Kidney glomerular epithelial cell (primary cell): ENCODE results near the gene AHRR.

Experiments used
- DNase-seq: peaks from one replicate; lab custom pipeline; 2025; lab: John Stamatoyannopoulos, UW

Gene AHRR

DNA sequence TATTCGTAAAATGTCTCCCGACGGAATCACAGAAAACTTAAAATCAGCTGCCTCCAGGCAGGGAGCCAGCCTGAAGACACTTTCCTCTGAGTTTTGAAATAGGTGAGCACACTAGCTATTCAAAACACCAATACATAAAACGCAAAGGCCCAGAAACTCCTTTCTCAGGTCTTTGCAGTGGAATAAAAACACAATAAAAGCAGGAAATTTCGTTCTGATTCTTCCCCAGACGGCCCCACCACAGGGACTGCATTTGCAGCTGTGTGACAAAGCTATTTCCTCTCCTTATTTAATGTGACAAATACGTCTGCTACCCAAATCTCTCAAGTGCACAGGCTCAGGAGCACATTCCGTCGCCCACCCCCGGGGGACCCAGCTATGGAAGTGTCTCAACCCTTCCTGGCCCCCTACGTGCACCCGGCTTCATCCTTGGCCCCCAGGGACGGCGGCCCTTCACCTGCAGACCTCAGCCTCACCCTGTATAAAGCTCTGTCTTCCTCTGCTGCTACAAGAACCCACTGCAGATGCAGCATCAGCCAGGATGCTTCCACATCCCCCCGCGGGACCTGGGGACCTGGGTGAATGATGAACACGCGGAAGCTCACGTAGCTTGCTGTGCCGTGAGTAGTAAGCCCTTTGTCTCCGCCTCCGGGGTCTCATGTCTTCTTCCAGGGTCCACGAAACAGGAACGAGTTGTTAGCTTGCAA, 24.9 kb downstream of the AHRR start:
- no peak for DNase-seq

DNA sequence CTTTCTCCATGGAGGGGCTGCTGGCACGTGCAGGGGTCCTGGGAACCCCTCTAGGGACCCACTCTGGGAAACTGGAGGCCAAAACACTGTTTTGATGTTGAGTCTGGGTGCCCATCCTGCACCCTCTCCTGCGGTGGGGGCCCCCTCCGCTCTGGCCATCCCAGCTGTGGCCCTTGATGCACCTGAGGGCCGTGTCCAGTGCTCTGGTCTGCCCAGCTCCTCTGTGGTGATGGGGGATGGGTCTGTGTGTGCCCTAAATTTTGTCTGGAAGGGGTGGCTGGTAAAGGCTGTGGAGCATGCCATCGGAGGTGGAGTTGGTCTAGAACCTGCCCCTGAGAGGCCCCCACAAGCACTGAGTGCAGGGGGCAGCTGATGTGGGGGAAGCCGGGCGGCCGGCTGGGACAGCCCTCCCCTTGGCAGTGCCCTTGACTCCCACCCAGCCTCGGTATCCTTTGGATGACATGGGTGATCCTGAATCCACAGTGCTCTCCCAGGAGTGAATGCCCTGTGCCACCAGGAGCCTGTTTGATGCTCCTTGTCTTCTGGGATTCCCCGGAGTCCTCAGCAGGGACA, 26.3 kb downstream of the AHRR start:
- DNase-seq: no peak

DNA sequence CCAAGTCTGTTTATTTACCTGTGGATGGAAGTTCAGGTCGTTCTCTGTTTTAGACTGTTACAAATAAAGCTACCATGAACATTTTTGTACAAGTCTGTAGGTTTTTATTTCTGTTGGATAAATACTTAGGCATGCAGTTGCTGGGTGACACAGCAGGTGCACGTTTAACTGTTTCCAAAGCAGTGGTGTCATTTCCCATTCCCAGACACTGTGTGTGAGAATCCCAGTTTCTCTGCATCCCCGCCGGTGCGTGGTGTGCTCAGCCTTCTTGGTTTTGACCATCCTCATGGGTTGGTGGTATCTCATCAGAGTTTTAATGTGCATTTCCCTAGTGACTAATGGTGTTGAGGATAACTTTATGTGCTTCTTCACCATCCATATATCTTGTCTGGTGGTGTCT, 27.2 kb downstream of the AHRR start:
- DNase-seq: no peak

DNA sequence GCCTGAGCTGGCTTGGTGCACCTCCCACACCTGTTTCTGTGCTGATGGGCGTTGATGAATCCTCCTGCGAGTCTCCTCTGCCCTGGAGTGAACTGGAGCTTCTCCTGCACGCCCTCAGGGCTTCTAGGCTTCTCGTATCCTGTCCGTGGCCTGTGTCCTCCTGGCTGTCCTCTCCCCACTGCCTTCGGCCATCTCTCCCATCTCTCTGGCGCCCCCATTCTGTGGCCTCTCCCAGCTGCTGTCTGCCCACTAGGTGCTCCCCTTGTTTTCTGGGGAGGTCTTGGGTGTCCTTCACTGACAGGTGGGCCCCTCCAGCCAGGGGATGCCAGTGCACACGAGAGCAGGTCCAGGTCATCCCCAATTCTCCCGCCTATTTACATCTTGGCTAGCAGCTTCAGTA, 28.8 kb downstream of the AHRR start:
- no peak for DNase-seq

DNA sequence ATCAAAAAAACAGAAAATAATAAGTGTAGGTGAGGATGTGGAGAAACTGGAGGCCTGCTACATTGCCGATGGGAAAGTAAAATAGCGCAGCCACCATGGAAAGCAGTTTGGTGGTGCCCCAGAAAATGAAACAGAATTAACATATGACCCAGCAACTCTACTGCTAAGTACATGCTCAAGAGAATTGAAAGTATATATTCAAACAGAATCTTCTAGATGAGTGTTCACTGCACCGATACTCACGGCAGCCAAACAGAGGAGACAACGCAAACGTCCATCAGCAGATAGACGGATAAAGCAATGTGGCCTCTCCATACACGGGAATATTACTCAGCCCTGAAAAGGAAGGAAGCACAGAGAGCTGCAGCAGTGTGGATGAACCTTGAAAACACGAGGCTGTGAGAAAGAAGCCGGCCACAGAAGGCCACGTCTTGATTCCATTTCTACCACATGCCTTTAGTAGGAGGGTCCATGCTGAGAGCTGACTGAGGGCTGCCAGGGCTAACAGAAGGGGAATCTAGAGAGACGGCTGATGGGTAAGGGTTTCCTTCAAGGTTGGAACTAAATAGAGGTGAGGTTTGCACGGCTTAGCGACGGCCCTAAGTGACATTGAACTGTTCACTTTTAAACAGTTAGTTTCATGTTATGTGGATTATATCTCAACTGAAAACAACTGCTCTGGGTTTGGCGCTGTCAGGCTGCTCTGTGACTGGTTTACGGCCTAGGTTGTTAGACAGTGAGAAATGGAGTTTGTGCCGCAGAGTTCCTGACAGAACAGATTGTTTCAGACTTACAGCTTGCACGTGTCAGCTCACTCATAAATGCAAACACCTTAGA, 29.8 kb downstream of the AHRR start:
- DNase-seq: no peak

DNA sequence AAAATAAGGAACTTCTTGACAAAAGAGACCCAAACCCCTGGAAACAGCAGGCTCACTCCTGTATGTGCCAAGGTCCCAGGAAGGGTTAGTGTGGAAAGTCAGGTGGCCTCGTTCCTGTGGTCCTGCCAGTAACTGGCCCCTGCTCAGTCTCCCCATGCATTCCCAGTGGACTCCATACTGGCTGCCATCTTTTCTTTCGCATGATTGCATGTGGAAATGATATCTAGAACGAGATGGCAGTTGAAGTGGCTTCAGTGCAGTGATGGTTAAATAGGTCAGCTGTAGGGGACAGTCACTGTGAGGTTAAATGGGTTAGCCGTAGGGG, 30.4 kb downstream of the AHRR start:
- DNase-seq: no peak

DNA sequence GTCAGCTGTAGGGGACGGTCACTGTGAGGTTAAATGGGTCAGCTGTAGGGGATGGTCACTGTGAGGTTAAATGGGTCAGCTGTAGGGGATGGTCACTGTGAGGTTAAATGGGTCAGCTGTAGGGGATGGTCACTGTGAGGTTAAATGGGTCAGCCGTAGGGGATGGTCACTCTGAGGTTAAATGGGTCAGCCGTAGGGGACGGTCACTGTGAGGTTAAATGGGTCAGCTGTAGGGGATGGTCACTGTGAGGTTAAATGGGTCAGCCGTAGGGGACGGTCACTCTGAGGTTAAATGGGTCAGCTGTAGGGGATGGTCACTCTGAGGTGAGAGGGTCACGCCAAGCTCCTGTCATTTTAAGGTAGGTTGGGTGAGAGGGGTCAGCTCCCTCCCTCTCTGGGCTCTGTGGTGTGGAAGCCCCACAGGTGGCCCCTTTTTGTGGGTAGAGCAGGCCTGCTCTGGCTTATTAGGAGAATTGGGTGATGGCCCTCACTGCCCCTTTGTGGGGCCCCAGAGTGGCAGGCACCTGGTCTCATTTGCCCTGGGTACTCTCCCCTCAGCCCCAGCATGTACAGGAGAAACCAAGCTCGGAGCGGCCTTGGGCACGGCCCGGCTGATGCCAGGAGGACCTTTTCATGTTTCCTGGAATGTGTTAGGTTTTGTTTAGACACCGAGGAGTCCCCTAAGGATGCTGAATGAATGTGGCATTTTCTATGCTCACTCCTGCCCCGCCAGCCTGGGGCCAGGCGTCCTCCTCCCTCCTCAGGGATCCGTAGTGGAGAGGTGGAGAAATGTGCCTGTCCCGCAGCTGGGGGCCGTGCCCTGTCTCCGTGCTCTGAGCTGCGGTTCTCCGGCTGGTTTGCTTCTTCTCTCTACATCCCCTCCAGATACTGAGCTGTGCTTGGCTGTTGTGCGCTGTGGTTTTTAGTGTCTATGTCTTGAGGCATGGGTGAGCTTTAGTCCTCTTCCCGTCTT, 31.4 kb downstream of the AHRR start:
- no peak for DNase-seq

DNA sequence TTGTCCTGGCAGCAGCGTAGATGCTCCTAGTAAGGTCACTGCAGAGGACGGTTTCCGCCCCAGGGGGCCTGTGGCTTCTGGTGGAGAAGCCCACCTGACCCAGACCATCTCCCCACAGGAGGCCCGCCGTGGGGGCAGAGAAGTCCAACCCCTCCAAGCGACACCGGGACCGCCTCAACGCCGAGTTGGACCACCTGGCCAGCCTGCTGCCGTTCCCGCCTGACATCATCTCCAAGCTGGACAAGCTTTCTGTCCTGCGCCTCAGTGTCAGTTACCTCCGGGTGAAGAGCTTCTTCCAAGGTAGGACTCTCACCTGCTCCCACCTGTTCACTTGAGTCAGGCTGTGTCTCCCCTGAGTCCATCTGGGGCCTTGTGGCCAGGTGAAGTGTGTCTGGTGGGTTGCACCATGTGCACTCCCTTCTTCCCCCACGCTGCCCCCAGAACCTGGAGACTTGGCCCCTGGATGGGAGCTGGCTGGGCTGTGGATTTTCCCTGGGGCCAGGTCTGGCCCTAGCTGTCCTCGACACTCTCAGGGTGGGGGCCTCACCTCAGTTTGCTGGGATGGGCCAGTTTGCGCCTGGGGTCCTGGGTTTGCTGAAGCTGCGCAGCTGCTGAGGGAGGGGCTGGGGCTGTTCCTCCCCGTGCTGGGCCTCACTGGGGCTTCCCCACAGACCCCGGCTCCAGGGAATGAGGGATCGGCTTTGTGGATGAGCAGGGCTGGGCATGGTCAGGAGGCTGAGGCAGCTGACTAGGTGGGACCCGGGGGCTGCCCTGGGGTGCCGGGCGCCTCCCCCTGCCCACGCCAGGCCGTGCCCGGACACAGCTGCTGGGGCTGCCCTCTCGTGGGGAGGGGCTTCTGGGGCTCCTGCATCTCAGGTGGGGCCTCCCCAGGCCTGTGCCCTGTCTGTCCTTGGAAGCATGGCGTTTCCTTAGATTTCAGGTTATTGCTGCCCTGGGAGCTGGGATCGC, 32.4 kb downstream of the AHRR start:
- no peak for DNase-seq

DNA sequence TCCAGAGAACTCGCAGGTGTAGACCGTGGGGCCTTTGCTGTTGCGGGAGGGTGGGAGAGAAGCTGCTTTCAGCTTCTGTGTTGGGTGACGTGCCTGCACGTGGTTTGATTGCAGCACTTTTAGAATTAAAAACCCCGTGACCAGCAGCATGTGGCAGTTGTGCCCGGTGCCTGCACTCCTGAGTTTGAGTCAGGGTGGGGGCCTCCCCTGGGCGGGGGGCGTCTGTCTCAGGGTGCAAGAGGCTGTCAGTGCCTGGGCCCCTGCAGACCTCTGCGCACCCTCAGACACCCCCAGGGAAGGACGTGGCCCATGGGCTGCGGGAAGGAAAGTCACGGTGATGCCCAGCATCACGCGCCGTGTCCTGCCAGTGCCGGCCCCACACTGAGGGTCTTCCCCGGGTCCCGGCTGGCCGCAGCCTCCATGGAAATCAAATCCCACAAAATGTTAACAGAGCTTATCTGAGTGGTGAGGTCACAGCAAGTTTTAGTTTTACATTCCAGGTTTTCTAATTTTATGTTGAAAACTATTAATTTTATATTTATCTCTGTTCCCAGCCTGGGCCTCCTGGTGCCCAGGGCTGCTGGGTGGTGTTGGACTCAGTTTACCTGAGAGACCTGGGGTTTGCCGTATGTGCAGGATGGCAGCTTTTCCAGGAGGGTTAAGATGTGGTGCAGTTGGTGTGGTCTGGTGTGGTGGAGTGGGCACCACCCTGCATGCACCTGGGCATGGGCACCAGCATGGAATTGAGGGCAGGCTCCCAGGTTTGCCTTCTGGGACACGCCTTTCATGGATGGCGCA, 33.3 kb downstream of the AHRR start:
- no peak for DNase-seq

DNA sequence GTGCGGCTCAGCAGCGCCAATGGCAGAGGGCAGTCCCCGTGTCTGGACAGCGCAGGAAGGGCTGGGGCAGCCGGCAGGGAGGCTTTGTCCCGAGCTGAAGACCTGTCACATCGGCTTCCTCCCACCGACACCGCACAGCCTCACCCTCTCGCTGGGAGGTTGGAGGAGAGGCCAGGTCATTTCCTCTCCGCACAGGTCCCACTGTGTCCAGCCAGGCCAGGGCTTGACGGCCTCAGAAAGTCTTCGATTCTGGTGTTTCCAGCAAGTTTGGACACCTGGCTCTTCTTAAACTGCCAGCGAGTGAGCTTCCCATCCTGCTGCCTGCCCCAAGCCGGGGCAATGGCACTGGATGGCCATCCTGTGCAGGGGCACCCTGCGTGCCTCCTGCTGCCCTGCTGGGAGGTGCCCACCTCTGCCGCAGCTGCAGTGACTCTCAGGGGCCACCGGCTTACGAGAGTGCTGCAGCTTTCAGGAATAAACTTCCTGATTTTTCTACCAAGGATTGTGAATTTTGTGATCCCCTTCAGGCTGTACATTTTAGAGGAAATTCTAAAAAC, 33.9 kb downstream of the AHRR start:
- no peak for DNase-seq

DNA sequence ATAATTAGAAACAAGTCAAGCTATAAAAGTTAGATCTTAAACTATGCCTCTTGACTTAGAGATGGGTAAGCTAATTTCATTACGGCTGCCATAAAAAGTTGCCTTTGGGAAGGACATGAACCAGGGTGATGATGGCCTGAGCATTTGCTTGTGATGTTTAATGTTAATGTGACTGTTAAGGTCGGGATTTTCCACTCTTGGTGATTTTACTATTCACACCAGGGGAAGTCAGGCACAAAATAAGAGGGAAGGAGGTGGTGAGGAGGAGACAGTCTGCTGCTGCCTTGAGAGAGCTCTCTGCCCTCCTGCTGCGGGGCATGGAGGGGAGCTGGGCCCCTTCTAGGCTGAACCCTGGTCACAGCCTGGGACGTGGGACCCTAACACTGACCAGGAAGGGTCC, 34.4 kb downstream of the AHRR start:
- DNase-seq: no peak

DNA sequence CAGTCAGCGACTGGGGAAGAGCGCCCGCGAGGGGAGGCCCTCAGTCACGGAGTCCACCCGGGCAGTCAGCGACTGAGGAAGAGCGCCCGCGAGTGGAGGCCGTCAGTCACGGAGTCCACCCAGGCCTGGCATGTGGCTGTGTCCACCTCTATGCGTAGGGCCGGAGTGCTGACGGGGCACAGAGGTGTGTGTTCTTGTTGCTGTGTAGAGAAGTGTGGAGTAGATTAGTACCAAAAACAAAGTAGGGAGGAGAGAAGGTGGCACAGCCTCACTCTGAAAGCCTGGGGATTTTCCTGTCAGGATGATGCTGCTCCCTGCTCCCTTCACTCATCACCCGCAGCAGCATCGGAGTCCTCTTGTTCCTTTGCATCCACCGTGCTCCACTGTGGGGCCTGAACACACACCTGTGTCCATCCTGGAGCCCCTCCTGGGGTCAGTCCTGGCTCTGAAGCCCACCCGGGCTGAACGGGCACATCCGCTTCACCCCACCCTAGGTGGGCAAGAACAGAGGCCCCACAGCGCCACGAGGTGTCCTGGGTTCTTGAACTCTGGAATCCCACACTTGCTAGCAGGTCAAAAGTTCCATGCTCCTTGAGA, 37.9 kb downstream of the AHRR start:
- no peak for DNase-seq

DNA sequence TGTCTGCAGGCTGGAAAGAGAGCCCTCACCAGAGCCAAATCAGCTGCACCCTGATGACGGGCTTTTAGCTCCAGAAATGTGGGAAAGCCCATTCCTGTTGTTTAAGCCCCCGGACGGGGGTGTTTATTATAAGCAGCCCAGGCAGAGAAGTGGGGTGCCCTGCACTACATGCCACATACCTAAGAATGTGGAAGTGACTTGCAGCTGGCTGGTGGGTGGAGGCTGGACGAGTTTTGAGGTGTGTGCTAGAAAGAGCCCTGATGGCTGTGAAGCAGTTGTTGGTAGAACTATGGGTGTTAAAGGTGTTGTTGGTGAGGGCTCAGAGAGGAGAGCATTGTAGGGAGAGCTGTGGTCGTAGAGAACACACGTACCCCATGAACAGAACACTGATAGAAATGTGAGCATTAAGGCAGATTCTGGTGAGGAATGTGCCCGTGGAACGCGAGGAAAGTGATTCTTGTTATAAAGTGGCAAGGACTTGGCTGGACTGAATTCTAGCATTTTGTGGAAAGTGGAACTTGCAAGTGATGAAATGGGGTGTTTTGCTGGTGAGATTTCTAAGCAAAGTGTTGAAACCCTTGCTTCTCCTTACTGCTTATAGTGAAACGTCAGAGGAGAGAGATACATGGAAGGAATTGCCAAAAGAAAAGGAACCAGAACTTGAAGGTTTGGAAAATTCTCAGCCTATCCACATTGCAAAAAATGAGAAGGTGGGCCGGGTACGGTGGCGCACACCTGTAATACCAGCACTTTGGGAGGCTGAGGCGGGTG, 38.9 kb downstream of the AHRR start:
- DNase-seq: no peak

DNA sequence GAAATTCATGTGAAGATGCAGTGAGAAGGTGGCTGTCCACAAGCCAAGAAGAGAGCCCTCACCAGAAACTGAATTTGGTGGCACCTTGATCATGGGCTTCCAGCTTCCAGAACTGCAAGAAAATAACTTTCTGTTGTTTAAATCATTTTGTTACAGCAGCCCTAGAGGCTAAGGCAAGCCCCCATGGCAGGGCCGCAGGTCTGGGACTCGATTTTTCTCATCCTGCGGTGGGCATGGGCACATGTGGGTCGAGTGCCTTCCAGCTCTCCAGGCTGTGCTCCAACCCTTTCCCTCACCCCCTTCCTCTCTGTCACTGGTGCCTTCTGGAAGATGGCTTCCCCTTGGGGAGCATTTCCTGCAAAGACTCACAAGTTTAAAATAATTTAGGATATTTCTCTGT, 40.7 kb downstream of the AHRR start:
- DNase-seq: no peak

DNA sequence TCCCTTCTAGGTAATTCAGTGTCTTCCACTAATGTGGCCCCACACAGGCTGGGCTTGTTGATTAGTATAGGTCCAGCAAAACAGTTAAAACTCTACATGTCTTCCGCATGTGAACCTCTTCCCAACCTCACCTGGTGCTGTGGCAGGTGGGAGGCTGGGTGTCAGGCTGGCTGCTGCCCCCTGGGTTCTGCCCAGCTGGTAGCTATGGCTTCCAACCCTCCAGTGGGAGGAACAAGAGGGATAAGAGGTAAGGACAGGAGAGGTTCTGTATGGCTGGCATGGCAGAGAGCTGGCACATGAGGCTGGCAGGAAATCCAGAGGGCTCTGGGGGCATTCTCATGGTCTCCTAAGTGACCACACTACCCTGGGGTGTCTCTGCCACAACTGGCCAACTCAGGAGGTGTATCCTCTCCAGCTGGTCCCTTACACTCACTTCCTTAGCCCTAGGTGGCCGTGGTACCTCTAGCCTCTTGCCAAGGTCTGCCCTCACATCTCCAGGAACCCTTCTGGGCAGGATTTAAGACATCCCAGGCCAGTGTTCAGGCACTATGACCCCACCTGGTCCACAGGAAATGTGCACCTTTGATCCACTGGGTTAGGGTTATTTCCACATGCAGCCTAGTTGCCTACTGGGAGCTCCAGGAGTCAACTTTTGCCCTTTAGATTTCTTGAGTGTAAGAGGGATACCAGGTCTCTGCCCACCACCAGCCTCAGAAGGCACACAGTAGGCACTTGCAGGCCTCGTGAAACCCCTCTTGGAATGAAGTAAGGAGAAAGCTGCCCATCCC, 41.7 kb downstream of the AHRR start:
- no peak for DNase-seq

DNA sequence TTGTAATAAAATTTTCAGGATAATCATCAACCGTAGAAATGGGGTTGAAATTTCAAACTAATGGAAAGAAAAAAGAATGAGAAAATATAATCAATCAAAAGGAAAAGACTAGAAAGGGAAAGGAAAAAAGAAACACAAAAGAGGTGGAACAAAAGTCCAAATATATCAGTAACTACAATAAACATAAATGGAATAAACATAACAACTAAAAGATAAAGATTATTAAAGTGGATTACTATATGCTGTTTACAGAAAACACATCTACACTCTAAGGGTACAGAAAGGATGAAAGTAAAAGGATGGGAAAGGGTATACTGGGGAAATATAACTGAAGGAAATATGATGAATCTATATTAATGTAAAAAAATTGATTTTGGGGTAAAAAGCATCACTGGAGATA, 43.0 kb downstream of the AHRR start:
- no peak for DNase-seq

DNA sequence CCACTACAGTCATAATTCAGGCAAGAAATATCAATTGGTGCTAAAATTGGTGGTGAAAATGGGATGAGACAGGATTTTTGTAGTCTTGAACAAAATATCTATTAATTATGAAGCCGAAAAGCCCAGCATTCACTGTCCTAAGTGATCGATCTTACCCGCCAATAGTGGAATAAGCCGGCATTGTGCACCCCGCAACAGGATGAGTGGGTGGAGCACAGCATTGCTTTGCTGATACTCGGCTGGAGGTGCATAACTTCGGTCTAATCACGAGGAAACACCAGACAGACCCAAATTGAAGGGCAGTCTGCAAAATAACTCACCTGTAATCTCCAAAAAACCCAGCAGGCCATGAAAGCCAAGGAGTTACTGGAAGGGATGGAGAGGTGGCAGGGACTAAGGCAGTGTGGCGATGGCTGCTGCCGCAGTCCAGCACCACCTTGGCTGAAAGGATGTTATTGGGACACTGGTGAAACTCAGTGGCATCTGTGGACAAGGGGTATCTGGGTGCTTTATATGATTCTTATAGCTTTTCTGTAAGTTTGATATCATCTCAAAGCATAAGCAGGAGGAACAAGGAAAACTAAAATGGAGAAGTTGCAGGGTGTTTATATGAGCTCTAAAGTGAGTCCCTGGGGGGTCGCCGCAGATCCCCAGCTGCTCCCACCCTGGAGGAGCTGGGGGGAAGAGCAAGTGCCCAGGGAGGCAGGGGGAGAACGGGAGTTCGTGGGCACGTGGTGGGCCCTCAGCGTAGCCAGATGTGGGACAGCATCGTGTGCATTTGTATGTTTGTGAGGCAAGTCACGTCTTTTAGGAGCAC, 45.2 kb downstream of the AHRR start:
- DNase-seq: no peak
